ENCODE data around the gene LRP6.

The LRP6 gene

DNA sequence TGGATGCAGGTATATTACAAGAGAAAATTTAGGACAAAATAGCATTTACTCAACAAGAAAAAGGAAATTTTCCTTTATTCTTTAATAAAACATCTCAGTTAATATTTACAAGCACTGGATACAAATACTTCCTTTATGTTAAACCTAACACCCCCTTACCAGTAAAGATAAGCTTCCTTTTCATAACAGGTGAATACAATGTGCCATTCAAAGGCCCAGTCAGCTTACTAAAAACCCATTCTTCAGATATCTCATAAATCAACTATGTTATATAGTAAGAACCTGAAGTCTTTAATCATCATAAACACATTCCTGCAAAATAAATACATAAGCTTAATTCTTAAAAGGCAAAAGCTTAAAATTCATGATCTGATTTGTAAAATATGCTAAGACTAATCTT lies 52.6 kb downstream of the LRP6 start:
- Histone ChIP-seq H3K4me3 (ENCODE audit: low read length) (no peak overlapping the region), H3F3A (ENCODE audit: control insufficient read depth, insufficient read depth) (no peaks in the 10 kb centered on the region), H3K27ac (ENCODE audit: low read depth, low read length) (no peak overlapping the region), H3K9me3 (ENCODE audit: control insufficient read depth, insufficient read depth, low read length) (no peaks in the 10 kb centered on the region), H3K4me1 (ENCODE audit: control insufficient read depth, low read length) (peaks cover 24% of the 10 kb centered on the region), H3K4me2 (ENCODE audit: low read length) (no peak overlapping the region), H3K36me3 (ENCODE audit: control insufficient read depth, low read length) (no peaks in the 10 kb centered on the region), H3K9me2 (replicated peaks; ENCODE audit: control insufficient read depth, low read length) (no peaks in the 10 kb centered on the region), H4K20me1 (ENCODE audit: control insufficient read depth, insufficient read depth, low read depth, low read length) (no peaks in the 10 kb centered on the region), H3K79me2 (ENCODE audit: control insufficient read depth, low read length) (peaks cover 39% of the 10 kb centered on the region), H3K27me3 (ENCODE audit: control insufficient read depth, low read length) (no peaks in the 10 kb centered on the region)
- TF ChIP-seq CTCF (IDR thresholded peaks at IDR 0.05; ENCODE audit: low read depth, low read length, poor library complexity, severe bottlenecking) (no peak), EZH2phosphoT487 (IDR thresholded peaks at IDR 0.05; ENCODE audit: borderline replicate concordance, low read length) (no peak)

- H3K4me1 ChIP-seq (ENCODE audit: control insufficient read depth, low read length), result peaks cover 21% of the 10 kb centered on the region
- H3K9me3 ChIP-seq (ENCODE audit: control insufficient read depth, insufficient read depth, low read length), result no peaks in the 10 kb centered on the region
- H3K27me3 ChIP-seq (ENCODE audit: control insufficient read depth, low read length), result no peaks in the 10 kb centered on the region
- no peak overlapping the region for H3K4me3 ChIP-seq (ENCODE audit: low read length)
- H3F3A ChIP-seq (ENCODE audit: control insufficient read depth, insufficient read depth), result no peaks in the 10 kb centered on the region
- H3K9me2 ChIP-seq (replicated peaks; ENCODE audit: control insufficient read depth, low read length), result no peaks in the 10 kb centered on the region
- H3K79me2 ChIP-seq (ENCODE audit: control insufficient read depth, low read length), result peaks cover 27% of the 10 kb centered on the region
- no peak for TF ChIP-seq EZH2phosphoT487 (IDR thresholded peaks at IDR 0.05; ENCODE audit: borderline replicate concordance, low read length)
- TF ChIP-seq CTCF (IDR thresholded peaks at IDR 0.05; ENCODE audit: low read depth, low read length, poor library complexity, severe bottlenecking), result no peak
- H3K27ac ChIP-seq (ENCODE audit: low read depth, low read length), result no peak overlapping the region
- H3K4me2 ChIP-seq (ENCODE audit: low read length), result no peak overlapping the region
- no peaks in the 10 kb centered on the region for H4K20me1 ChIP-seq (ENCODE audit: control insufficient read depth, insufficient read depth, low read depth, low read length)
- no peaks in the 10 kb centered on the region for H3K36me3 ChIP-seq (ENCODE audit: control insufficient read depth, low read length)
Measured at GRCh38 chr12:12212769-12213168, 54.1 kb downstream of the LRP6 start.

DNA sequence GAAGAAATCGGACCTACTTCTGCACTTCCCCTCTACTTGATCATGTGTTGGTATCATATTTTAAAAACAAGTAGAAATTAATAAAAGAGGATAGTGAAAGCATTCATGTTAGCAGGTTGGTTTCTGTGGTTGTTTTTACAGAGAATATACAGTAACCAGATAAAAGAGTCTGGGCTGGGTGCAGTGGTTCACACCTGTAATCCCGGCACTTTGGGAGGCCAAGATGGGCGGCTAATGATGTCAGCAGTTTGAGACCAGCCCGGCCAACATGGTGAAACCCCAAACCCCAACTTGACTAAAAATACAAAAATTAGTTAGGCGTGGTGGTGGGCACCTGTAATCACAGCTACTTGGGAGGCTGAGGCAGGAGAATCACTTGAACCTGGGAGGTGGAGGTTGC lies 55.9 kb downstream of the LRP6 start:
- Histone ChIP-seq H3K4me1 (ENCODE audit: control insufficient read depth, low read length) (peaks cover 10% of the 10 kb centered on the region), H3K36me3 (ENCODE audit: control insufficient read depth, low read length) (no peaks in the 10 kb centered on the region), H3K9me2 (replicated peaks; ENCODE audit: control insufficient read depth, low read length) (no peaks in the 10 kb centered on the region), H3K4me2 (ENCODE audit: low read length) (no peak overlapping the region), H3K79me2 (ENCODE audit: control insufficient read depth, low read length) (peaks cover 20% of the 10 kb centered on the region), H3K27ac (ENCODE audit: low read depth, low read length) (no peak overlapping the region), H3K4me3 (ENCODE audit: low read length) (no peak overlapping the region), H3K27me3 (ENCODE audit: control insufficient read depth, low read length) (no peaks in the 10 kb centered on the region), H3K9me3 (ENCODE audit: control insufficient read depth, insufficient read depth, low read length) (no peaks in the 10 kb centered on the region), H4K20me1 (ENCODE audit: control insufficient read depth, insufficient read depth, low read depth, low read length) (no peaks in the 10 kb centered on the region), H3F3A (ENCODE audit: control insufficient read depth, insufficient read depth) (no peaks in the 10 kb centered on the region)
- TF ChIP-seq CTCF (IDR thresholded peaks at IDR 0.05; ENCODE audit: low read depth, low read length, poor library complexity, severe bottlenecking) (no peak), EZH2phosphoT487 (IDR thresholded peaks at IDR 0.05; ENCODE audit: borderline replicate concordance, low read length) (no peak)

- Histone ChIP-seq H3K4me1 (ENCODE audit: control insufficient read depth, low read length) (peaks cover 9% of the 10 kb centered on the region), H3F3A (ENCODE audit: control insufficient read depth, insufficient read depth) (no peaks in the 10 kb centered on the region), H3K4me2 (ENCODE audit: low read length) (no peak overlapping the region)
Measured at GRCh38 chr12:12210416-12210815, 56.4 kb downstream of the LRP6 start.

More at GRCh38 chr12:12210416-12210815, 56.4 kb downstream of the LRP6 start:
- Histone ChIP-seq H3K9me3 (ENCODE audit: control insufficient read depth, insufficient read depth, low read length) (no peaks in the 10 kb centered on the region), H3K9me2 (replicated peaks; ENCODE audit: control insufficient read depth, low read length) (no peaks in the 10 kb centered on the region), H3K4me3 (ENCODE audit: low read length) (no peak overlapping the region), H3K27ac (ENCODE audit: low read depth, low read length) (no peak overlapping the region), H3K27me3 (ENCODE audit: control insufficient read depth, low read length) (no peaks in the 10 kb centered on the region), H3K79me2 (ENCODE audit: control insufficient read depth, low read length) (peaks cover 20% of the 10 kb centered on the region), H4K20me1 (ENCODE audit: control insufficient read depth, insufficient read depth, low read depth, low read length) (no peaks in the 10 kb centered on the region), H3K36me3 (ENCODE audit: control insufficient read depth, low read length) (no peaks in the 10 kb centered on the region)
- TF ChIP-seq CTCF (IDR thresholded peaks at IDR 0.05; ENCODE audit: low read depth, low read length, poor library complexity, severe bottlenecking) (no peak), EZH2phosphoT487 (IDR thresholded peaks at IDR 0.05; ENCODE audit: borderline replicate concordance, low read length) (no peak)
